ENCODE measurements around the gene DNER.

DNA sequence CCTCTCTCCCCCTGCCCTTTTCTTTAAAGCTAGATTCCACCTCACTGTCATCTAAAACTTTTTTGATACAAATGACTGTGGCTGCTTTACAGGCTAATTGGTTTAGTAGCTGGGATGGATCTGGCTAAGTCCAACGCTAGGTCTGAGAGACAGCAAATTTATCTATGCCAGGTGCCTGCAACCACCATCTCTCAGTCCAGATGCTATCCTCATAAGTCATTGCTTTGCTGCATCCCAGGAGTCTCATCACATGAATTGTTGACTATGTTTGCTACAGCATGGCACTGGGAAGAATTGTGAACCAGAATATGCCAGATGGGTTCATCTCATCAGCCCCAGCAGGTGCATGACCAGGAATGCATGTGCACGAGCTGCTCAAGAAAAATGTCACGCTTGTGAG is 343.3 kb downstream of the DNER start:
- TF ChIP-seq CTCF (IDR thresholded peaks at IDR 0.05) (no peak), POLR2AphosphoS5 (IDR thresholded peaks at IDR 0.05) (no peak)
